Measurements from ENCODE around the gene FGF18. TPM values are rescaled to one million over a fixed set of nuclear protein-coding genes. Genes with fewer than 3 reads are reported as not detected.

FGF18 gene
- polyA plus RNA-seq, 3 donors, result not detected

DNA sequence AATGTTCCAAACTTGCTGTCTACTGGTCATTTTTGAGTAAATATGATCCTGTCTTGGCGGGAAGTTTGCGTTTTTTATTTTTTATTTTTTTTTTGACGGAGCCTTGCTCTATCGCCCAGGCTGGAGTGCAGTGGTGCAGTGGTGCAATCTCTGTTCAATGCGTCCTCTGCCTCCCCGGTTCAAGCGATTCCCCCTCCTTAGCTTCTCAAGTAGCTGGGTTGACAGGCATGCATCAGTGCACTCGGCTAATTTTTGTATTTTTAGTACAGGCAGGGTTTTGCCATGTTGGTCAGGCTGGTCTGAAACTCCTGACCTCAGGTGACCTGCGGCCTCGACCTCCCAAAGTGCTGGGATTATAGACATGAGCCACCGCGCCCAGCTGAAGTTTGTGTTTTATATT is 45.4 kb downstream of the FGF18 start:
- Histone ChIP-seq H4K20me1 (ENCODE audit: insufficient read depth, low read length) (no peaks in the 10 kb centered on the region), H3K4me3 (replicated peaks in 1 of 3; ENCODE audit: low read depth in 2 of 3, low read length in 3 of 3) (no peak overlapping the region), H3K4me2 (replicated peaks; ENCODE audit: extremely low read depth, low read length, poor library complexity, severe bottlenecking) (no peak overlapping the region), H3K36me3 (replicated peaks in 1 of 2; ENCODE audit: control insufficient read depth in 1 of 2, insufficient read depth in 2 of 2, low read length in 2 of 2) (no peaks in the 10 kb centered on the region), H3K27ac (ENCODE audit: low read depth in 1 of 2, low read length in 2 of 2) (no peak overlapping the region), H3K4me1 (ENCODE audit: control insufficient read depth in 1 of 2, insufficient read depth in 2 of 2, low read length in 2 of 2) (no peaks in the 10 kb centered on the region), H3K79me2 (ENCODE audit: insufficient read depth, low read length) (no peaks in the 10 kb centered on the region), H3K9ac (ENCODE audit: insufficient read depth, low read length, poor library complexity, severe bottlenecking) (no peak overlapping the region), H3K27me3 (ENCODE audit: control insufficient read depth in 2 of 2, insufficient read depth in 2 of 2, low read length in 2 of 2) (no peaks in the 10 kb centered on the region), H2AFZ (ENCODE audit: insufficient read depth, low read depth, low read length, poor library complexity, severe bottlenecking) (no peak overlapping the region), H3K9me3 (replicated peaks in 1 of 2; ENCODE audit: control insufficient read depth in 1 of 2, insufficient read depth in 1 of 2, low read length in 2 of 2) (no peaks in the 10 kb centered on the region)
- Mint-ChIP-seq H3K36me3 (no peaks in the 10 kb centered on the region), H3K4me3 (no peak overlapping the region), H3K27me3 (ENCODE audit: low read depth in 3 of 3) (peaks cover 5 to 6% (median 5%) of the 10 kb centered on the region in 3 donors), H3K27ac (no peak overlapping the region), H3K4me1 (no peaks in the 10 kb centered on the region), H3K9me3 (peaks cover 0 to 1% (median 0%) of the 10 kb centered on the region in 7 donors)
- 98% methylated on average over 8 of the region's 12 CpGs for WGBS (ENCODE audit: insufficient coverage)
- DNase-seq, result no peak
- TF ChIP-seq, protein P1, sequence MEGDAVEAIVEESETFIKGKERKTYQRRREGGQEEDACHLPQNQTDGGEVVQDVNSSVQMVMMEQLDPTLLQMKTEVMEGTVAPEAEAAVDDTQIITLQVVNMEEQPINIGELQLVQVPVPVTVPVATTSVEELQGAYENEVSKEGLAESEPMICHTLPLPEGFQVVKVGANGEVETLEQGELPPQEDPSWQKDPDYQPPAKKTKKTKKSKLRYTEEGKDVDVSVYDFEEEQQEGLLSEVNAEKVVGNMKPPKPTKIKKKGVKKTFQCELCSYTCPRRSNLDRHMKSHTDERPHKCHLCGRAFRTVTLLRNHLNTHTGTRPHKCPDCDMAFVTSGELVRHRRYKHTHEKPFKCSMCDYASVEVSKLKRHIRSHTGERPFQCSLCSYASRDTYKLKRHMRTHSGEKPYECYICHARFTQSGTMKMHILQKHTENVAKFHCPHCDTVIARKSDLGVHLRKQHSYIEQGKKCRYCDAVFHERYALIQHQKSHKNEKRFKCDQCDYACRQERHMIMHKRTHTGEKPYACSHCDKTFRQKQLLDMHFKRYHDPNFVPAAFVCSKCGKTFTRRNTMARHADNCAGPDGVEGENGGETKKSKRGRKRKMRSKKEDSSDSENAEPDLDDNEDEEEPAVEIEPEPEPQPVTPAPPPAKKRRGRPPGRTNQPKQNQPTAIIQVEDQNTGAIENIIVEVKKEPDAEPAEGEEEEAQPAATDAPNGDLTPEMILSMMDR (IDR thresholded peaks at IDR 0.05), result no peak
- intact Hi-C loops (cut with micrococcal nuclease), result no loop called here

DNA sequence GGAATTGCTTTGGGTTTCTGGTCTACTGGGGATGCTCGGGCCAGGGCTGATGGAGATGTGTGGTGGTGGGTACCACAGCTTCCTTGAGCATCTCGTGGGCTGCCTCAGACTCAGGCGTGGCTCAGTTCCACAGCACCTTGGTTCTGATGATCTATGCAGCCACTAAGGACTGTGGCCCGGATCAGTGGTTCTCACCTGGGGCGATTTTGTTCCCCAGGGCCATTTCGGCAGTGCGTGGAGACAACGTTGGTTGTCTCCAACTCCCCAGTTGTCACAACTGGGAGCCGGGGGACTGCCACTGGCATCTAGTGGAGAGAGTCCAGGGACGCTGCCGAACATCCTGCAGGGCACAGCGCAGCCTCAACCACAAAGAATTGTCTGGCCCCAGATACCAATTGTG is 47.7 kb downstream of the FGF18 start:
- Histone ChIP-seq H2AFZ (ENCODE audit: insufficient read depth, low read depth, low read length, poor library complexity, severe bottlenecking) (no peak overlapping the region), H3K9ac (ENCODE audit: insufficient read depth, low read length, poor library complexity, severe bottlenecking) (no peak overlapping the region), H3K4me2 (replicated peaks; ENCODE audit: extremely low read depth, low read length, poor library complexity, severe bottlenecking) (no peak overlapping the region), H3K27ac (ENCODE audit: low read depth in 1 of 2, low read length in 2 of 2) (no peak overlapping the region), H3K9me3 (replicated peaks in 1 of 2; ENCODE audit: control insufficient read depth in 1 of 2, insufficient read depth in 1 of 2, low read length in 2 of 2) (no peaks in the 10 kb centered on the region), H3K36me3 (replicated peaks in 1 of 2; ENCODE audit: control insufficient read depth in 1 of 2, insufficient read depth in 2 of 2, low read length in 2 of 2) (no peaks in the 10 kb centered on the region), H4K20me1 (ENCODE audit: insufficient read depth, low read length) (no peaks in the 10 kb centered on the region), H3K79me2 (ENCODE audit: insufficient read depth, low read length) (no peaks in the 10 kb centered on the region), H3K27me3 (ENCODE audit: control insufficient read depth in 2 of 2, insufficient read depth in 2 of 2, low read length in 2 of 2) (no peaks in the 10 kb centered on the region), H3K4me3 (replicated peaks in 1 of 3; ENCODE audit: low read depth in 2 of 3, low read length in 3 of 3) (no peak overlapping the region), H3K4me1 (ENCODE audit: control insufficient read depth in 1 of 2, insufficient read depth in 2 of 2, low read length in 2 of 2) (no peaks in the 10 kb centered on the region)
- peaks cover 0 to 2% (median 1%) of the 10 kb centered on the region in 7 donors for H3K9me3 Mint-ChIP-seq
- intact Hi-C loops (cut with micrococcal nuclease), result no loop called here
- peaks cover 5 to 7% (median 5%) of the 10 kb centered on the region in 3 donors for H3K27me3 Mint-ChIP-seq (ENCODE audit: low read depth in 3 of 3)
- H3K4me3 Mint-ChIP-seq, result no peak overlapping the region
- H3K27ac Mint-ChIP-seq, result no peak overlapping the region
- DNase-seq, result no peak
- no peaks in the 10 kb centered on the region for H3K36me3 Mint-ChIP-seq
- WGBS (ENCODE audit: insufficient coverage), result 96% methylated on average over 11 of the region's 12 CpGs
- no peaks in the 10 kb centered on the region for H3K4me1 Mint-ChIP-seq
- TF ChIP-seq, protein P1 (IDR thresholded peaks at IDR 0.05), result no peak
